ENCODE measurements around the gene C22orf23.

C22orf23 gene

DNA sequence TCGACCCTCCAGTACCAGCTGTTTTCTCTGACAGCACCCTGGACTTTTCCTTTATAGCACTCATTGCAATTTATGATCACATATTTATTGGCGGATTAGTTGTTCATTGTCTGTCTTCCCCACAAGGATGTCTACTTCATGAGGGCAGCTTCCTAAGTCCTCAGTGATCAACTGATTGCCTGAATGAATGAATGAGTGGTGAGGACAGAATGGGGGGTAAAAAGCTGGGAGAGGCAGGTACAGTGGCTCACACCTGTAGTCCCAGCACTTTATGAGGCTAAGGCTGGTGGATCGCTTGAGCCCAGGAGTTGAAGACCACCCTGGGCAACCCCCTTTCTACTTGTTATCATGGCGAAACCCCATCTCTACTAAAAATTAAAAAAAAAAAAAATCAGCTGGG is 42.1 kb upstream of the C22orf23 start:
- Histone ChIP-seq H3K4me3 (ENCODE audit: insufficient read length, low read depth) (no peak overlapping the region), H3K27me3 (ENCODE audit: insufficient read depth, insufficient read length) (no peaks in the 10 kb centered on the region), H3K4me1 (ENCODE audit: insufficient read depth, insufficient read length) (peaks cover 16% of the 10 kb centered on the region), H3K9me3 (ENCODE audit: insufficient read depth, low read length) (no peaks in the 10 kb centered on the region), H3K36me3 (ENCODE audit: insufficient read depth, insufficient read length, low read length) (no peaks in the 10 kb centered on the region), H3K9ac (ENCODE audit: insufficient read length, low read depth) (no peak overlapping the region)
- no peak for DNase-seq (ENCODE audit: low read depth, low spot score)
- TF ChIP-seq ZNF274 (IDR thresholded peaks at IDR 0.05; ENCODE audit: low read depth, low read length), result no peak
- no peak for TF ChIP-seq YY1 (IDR thresholded peaks at IDR 0.05; ENCODE audit: insufficient read depth, insufficient read length)
- no peak for TF ChIP-seq SUZ12 (IDR thresholded peaks at IDR 0.05; ENCODE audit: extremely low read depth, insufficient read depth, insufficient read length)

GRCh38 chr22:37994982-37995381 is 41.6 kb upstream of the C22orf23 start:
- H3K4me1 ChIP-seq (ENCODE audit: insufficient read depth, insufficient read length), result peaks cover 17% of the 10 kb centered on the region
- H3K36me3 ChIP-seq (ENCODE audit: insufficient read depth, insufficient read length, low read length), result no peaks in the 10 kb centered on the region
- no peak overlapping the region for H3K4me3 ChIP-seq (ENCODE audit: insufficient read length, low read depth)
- H3K9ac ChIP-seq (ENCODE audit: insufficient read length, low read depth), result no peak overlapping the region
- H3K27me3 ChIP-seq (ENCODE audit: insufficient read depth, insufficient read length), result no peaks in the 10 kb centered on the region
- TF ChIP-seq YY1 (IDR thresholded peaks at IDR 0.05; ENCODE audit: insufficient read depth, insufficient read length), result no peak
- no peak for TF ChIP-seq ZNF274 (IDR thresholded peaks at IDR 0.05; ENCODE audit: low read depth, low read length)
- DNase-seq (ENCODE audit: low read depth, low spot score), result no peak
- no peaks in the 10 kb centered on the region for H3K9me3 ChIP-seq (ENCODE audit: insufficient read depth, low read length)

DNA sequence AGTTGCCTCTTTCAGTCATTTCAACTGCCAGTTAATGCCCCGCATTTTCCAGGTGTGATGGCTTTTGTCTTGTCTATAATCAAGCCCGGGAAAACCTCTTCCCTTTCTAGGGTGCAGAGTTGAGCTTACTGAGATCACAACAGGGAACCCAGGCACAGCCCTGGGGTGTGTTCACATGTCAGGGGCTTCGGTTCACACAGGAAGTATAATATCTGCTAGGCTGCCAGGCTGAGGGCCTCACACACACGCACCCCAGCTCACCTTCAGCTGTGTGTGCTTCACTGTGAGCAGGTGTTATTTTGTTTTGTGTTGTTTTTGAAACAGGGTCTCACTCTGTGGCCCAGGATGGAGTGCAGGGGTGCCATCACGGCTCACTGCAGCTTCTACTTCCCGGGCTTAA is 40.6 kb upstream of the C22orf23 start:
- H3K36me3 ChIP-seq (ENCODE audit: insufficient read depth, insufficient read length, low read length), result no peaks in the 10 kb centered on the region

GRCh38 chr22:37991731-37992442 is 38.5 kb upstream of the C22orf23 start:
- no peak for TF ChIP-seq SUZ12 (IDR thresholded peaks at IDR 0.05; ENCODE audit: extremely low read depth, insufficient read depth, insufficient read length)
- no peak for TF ChIP-seq YY1 (IDR thresholded peaks at IDR 0.05; ENCODE audit: insufficient read depth, insufficient read length)
- no peak for TF ChIP-seq ZNF274 (IDR thresholded peaks at IDR 0.05; ENCODE audit: low read depth, low read length)
- H3K4me3 ChIP-seq (ENCODE audit: insufficient read length, low read depth), result no peak overlapping the region
- H3K4me1 ChIP-seq (ENCODE audit: insufficient read depth, insufficient read length), result peaks cover 23% of the 10 kb centered on the region
- H3K9me3 ChIP-seq (ENCODE audit: insufficient read depth, low read length), result no peaks in the 10 kb centered on the region
- no peak for DNase-seq (ENCODE audit: low read depth, low spot score)
- no peaks in the 10 kb centered on the region for H3K27me3 ChIP-seq (ENCODE audit: insufficient read depth, insufficient read length)
- H3K9ac ChIP-seq (ENCODE audit: insufficient read length, low read depth), result no peak overlapping the region
- H3K36me3 ChIP-seq (ENCODE audit: insufficient read depth, insufficient read length, low read length), result no peaks in the 10 kb centered on the region

More for the DNA sequence above, 40.6 kb upstream of the C22orf23 start:
- Histone ChIP-seq H3K4me3 (ENCODE audit: insufficient read length, low read depth) (no peak overlapping the region), H3K9ac (ENCODE audit: insufficient read length, low read depth) (no peak overlapping the region), H3K4me1 (ENCODE audit: insufficient read depth, insufficient read length) (peaks cover 18% of the 10 kb centered on the region), H3K9me3 (ENCODE audit: insufficient read depth, low read length) (no peaks in the 10 kb centered on the region), H3K27me3 (ENCODE audit: insufficient read depth, insufficient read length) (no peaks in the 10 kb centered on the region)
- no peak for TF ChIP-seq ZNF274 (IDR thresholded peaks at IDR 0.05; ENCODE audit: low read depth, low read length)
- no peak for TF ChIP-seq SUZ12 (IDR thresholded peaks at IDR 0.05; ENCODE audit: extremely low read depth, insufficient read depth, insufficient read length)
- no peak for TF ChIP-seq YY1 (IDR thresholded peaks at IDR 0.05; ENCODE audit: insufficient read depth, insufficient read length)
- DNase-seq (ENCODE audit: low read depth, low spot score), result no peak

- no peaks in the 10 kb centered on the region for H3K27me3 ChIP-seq (ENCODE audit: insufficient read depth, insufficient read length)
- H3K9me3 ChIP-seq (ENCODE audit: insufficient read depth, low read length), result no peaks in the 10 kb centered on the region
- no peak overlapping the region for H3K9ac ChIP-seq (ENCODE audit: insufficient read length, low read depth)
- DNase-seq (ENCODE audit: low read depth, low spot score), result no peak
- H3K36me3 ChIP-seq (ENCODE audit: insufficient read depth, insufficient read length, low read length), result no peaks in the 10 kb centered on the region
- H3K4me3 ChIP-seq (ENCODE audit: insufficient read length, low read depth), result no peak overlapping the region
- TF ChIP-seq SUZ12 (IDR thresholded peaks at IDR 0.05; ENCODE audit: extremely low read depth, insufficient read depth, insufficient read length), result no peak
- no peak for TF ChIP-seq ZNF274 (IDR thresholded peaks at IDR 0.05; ENCODE audit: low read depth, low read length)
- TF ChIP-seq YY1 (IDR thresholded peaks at IDR 0.05; ENCODE audit: insufficient read depth, insufficient read length), result no peak
- peaks cover 20% of the 10 kb centered on the region for H3K4me1 ChIP-seq (ENCODE audit: insufficient read depth, insufficient read length)
Measured at GRCh38 chr22:37990862-37991261, 37.5 kb upstream of the C22orf23 start.

- Histone ChIP-seq H3K9ac (ENCODE audit: insufficient read length, low read depth) (no peak overlapping the region), H3K27me3 (ENCODE audit: insufficient read depth, insufficient read length) (no peaks in the 10 kb centered on the region), H3K36me3 (ENCODE audit: insufficient read depth, insufficient read length, low read length) (no peaks in the 10 kb centered on the region), H3K4me3 (ENCODE audit: insufficient read length, low read depth) (no peak overlapping the region), H3K9me3 (ENCODE audit: insufficient read depth, low read length) (no peaks in the 10 kb centered on the region), H3K4me1 (ENCODE audit: insufficient read depth, insufficient read length) (peaks cover 17% of the 10 kb centered on the region)
- TF ChIP-seq ZNF274 (IDR thresholded peaks at IDR 0.05; ENCODE audit: low read depth, low read length), result no peak
- no peak for TF ChIP-seq SUZ12 (IDR thresholded peaks at IDR 0.05; ENCODE audit: extremely low read depth, insufficient read depth, insufficient read length)
- TF ChIP-seq YY1 (IDR thresholded peaks at IDR 0.05; ENCODE audit: insufficient read depth, insufficient read length), result no peak
- DNase-seq (ENCODE audit: low read depth, low spot score), result no peak
Measured at GRCh38 chr22:37990301-37990700, 36.9 kb upstream of the C22orf23 start.

DNA sequence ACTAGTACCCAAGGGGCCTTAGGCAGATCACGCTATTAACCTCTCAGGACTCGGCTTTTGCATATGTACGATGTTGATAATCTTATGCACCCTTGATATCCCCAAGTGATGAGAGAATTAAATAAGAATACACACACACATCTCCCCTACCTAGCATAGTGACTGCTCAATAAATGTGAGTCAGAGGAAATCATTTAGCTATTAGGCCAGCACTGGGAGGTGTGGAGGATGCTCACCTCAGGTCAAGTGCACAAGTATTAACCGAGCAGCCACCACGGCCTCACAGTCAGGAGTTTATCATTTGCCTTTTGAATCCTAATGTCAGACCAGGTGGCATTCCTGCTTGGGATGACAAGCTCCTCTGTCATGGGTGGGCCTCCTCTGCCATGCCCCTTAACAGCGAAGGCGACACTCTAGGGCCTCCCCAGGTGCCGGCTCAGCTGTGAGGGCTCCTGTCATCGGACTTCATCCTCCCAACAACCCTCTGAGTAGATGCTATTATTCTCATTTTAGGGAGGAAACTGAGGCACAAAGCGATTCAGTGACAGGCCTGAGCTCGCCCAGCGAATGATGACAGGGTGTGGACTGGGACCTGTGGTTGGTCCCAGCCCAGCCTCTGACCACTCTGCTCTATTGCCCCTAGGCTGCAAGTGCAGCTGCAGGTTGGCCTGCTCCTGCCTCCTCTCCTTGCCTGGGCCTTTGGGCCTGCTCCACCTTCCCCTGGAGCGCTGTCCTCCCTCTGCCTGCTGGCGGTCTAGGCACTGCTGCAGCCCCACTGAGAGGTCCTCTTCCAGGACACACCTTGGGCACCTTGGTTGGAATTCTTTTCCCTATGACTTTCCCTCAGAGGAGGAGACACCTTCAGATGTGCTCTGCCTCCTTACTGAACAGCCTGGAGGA is 36.0 kb upstream of the C22orf23 start:
- no peak overlapping the region for H3K4me3 ChIP-seq (ENCODE audit: insufficient read length, low read depth)
- TF ChIP-seq YY1 (IDR thresholded peaks at IDR 0.05; ENCODE audit: insufficient read depth, insufficient read length), result no peak
- TF ChIP-seq ZNF274 (IDR thresholded peaks at IDR 0.05; ENCODE audit: low read depth, low read length), result no peak
- no peak for TF ChIP-seq SUZ12 (IDR thresholded peaks at IDR 0.05; ENCODE audit: extremely low read depth, insufficient read depth, insufficient read length)
- no peaks in the 10 kb centered on the region for H3K27me3 ChIP-seq (ENCODE audit: insufficient read depth, insufficient read length)
- peak overlapping the region; percentile 32 for H3K9ac ChIP-seq (ENCODE audit: insufficient read length, low read depth)
- H3K36me3 ChIP-seq (ENCODE audit: insufficient read depth, insufficient read length, low read length), result no peaks in the 10 kb centered on the region
- H3K4me1 ChIP-seq (ENCODE audit: insufficient read depth, insufficient read length), result peaks cover 23% of the 10 kb centered on the region
- DNase-seq (ENCODE audit: low read depth, low spot score), result no peak
- no peaks in the 10 kb centered on the region for H3K9me3 ChIP-seq (ENCODE audit: insufficient read depth, low read length)
